Activated CD4-positive, alpha-beta T cell treated with anti-CD3 and anti-CD28 coated beads, Interleukin-2, amount 50 U/mL, for 4 hours (primary cell): ENCODE measurements around the gene PINK1.
"Not testable (repeated sequence)": the region's sequence is repeated elsewhere in the genome, so short reads cannot be mapped to it uniquely, and the experiment has no call there.

Source experiments
- DNase-seq, 2 experiments: peaks; one replicate each; pipeline ENCODE4 v3.0.0-alpha.2; 2020

The PINK1 gene

DNA sequence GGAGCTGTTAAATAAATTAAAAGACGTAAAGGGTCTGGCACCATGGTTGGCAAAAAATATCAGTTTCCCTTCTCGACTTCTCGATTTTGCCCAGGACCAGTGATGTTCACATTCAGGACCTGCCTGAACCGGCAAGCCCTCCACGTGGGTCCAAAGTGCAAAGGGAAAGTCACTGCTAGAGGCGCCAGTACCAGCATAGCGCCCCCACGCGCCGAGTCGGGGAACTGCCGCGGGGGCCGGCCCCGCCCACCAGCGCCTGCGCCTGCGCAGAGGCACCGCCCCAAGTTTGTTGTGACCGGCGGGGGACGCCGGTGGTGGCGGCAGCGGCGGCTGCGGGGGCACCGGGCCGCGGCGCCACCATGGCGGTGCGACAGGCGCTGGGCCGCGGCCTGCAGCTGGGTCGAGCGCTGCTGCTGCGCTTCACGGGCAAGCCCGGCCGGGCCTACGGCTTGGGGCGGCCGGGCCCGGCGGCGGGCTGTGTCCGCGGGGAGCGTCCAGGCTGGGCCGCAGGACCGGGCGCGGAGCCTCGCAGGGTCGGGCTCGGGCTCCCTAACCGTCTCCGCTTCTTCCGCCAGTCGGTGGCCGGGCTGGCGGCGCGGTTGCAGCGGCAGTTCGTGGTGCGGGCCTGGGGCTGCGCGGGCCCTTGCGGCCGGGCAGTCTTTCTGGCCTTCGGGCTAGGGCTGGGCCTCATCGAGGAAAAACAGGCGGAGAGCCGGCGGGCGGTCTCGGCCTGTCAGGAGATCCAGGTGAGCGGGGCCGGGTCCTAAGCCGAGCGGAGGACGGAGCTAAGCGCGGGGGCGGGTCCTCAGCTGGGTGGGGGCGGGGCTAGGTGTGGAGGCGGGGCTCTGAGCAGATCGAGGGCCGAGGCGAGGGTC is at the start of gene PINK1:
TSS of gene PINK1 (plus strand) at position 269 of the 875 bp plus-strand sequence. CDS start at position 360, 91 bp downstream.
- DNase-seq, result peak; percentile 74 to 77

DNA sequence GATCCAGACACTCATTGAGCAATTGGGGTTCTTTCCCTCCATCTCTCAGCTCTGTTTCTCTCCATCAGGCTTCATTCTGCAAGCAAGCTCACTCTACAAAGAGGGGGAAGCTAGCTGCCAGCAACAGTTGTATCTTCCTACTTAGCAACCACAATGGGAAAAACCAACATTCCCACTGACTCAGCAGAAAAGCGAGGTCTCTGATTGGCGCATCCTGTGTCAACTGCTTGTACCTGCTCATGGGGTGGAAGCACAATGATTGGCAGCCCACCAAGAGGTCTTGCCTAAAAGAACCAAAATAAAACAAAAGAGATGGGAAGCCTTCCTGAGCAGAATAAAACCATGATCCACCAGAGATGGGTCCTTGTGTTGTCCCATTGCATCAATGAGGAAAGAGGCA is 48.4 kb upstream of the PINK1 start:
- DNase-seq, result no peak

DNA sequence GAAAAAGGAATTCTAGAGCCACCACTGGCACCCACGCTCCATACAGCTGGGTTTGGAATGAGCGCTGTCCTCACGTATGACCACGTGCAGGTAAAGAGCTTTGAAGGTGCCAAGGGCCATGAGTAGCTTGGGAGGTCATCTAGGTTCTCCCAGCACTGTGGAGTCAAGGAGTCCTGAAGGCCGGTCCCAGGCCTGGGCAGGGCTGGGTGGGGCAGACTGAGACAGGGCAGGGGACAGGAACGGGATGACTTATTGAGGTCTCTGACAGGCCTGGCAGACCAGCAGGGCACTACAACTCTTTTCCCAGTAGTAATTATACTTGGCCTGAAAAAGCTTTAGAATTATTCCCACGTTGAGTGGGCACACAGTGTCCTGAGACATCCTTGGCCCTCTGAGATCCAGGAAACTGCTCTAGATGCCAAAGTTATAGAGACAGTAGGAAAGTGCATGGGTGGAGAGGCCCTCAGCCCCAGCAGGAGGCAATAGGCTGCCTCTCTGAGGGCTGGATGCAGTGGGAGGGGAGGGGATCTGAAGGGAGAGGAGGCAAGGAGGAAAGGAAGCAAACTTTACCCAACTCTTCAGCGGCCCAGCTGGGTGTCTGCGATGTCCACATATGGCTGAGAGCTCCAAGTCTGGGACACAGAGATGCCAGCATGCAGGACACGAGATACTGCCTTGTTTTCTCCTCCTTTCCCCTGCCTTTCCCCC is 46.2 kb upstream of the PINK1 start:
- no peak for DNase-seq

DNA sequence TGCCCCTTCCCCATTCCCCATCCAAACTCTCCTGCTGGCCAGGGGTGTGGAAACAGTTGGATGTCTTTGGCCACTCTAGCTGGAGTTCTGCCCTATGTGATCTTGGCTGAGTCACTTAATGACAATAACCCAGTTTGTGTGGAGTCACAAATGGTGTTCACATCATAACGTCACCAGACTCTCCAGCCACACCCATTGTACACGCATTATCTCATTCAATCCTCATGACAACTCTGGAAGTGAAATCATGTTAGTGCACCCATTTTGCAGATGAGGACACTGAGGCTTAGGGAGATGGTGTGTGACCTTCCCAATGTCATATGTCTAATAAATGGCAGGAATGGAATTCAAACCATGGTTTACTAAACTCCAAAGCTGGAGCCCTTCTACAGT is 45.6 kb upstream of the PINK1 start:
- DNase-seq, result no peak

DNA sequence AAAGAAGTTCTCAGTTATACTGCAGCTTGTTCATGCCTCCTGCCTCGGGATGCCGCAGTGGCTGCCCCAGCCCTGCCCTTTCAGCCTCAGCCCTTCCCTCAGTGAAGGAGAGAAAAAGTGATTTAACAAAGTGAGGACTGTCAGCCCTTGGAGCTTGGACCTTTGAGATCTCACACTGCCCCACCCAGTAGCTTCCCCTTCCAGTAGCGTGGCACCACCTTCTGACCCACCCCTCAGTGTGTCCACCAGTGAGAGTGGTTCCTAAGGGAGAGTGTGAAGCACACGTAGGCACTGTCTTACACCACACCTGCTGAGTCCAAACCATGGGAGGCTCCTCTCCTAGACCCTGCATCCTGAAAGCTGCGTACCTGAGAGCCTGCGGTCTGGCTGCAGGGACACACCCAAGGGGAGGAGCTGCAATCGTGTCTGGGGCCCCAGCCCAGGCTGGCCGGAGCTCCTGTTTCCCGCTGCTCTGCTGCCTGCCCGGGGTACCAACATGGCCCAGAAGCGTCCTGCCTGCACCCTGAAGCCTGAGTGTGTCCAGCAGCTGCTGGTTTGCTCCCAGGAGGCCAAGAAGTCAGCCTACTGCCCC is 44.5 kb upstream of the PINK1 start, which contains the start of gene CDA:
TSS of gene CDA (plus strand) at position 464 of the 592 bp plus-strand sequence. CDS start at position 497, 33 bp downstream.
- no peak for DNase-seq

DNA sequence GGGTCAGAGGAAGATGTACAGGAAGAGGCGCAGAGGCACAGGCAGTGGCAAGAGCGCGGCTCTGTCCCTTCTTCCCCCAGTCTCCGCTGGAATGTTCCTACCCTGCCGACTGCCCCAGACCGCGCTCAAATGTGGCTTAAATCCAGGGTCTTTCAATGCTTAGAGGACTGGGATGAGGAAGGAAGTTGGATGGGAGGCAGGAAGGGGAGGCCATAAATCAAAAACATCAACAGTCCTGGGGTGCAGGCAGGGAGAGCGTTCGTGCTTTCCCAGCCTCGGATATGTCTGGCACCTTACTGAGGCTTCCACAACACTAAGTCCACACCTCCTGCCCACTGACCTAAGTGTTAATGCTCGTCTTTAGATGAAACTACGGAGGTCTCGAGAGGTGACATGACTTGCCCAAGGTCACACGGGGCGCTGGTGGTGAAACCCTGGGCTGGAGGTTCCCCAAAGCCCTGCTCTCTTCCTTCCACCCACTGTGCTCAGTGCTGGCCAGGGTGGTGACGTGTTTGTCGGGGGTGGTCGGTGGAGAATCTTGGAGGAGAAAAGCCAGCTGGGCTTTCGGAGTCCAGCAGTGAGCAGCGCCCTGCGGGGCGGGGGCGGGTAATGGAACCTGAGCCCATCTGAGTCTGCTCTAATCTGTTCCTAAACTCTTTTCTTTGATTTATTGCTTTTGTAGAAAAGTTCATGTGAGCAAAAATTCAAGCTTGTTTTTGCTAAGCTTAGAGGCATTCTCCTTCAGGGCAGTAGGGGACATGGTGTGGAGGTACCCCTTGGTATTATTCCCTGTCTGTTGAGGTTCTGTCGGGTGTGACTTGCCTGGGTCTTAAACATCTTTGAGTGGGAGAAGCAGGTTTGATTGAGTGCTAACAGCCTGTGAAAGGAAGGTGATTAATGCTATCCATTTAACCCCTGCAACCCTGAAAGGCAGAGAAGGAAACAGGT is 43.7 kb upstream of the PINK1 start:
- no peak for DNase-seq

DNA sequence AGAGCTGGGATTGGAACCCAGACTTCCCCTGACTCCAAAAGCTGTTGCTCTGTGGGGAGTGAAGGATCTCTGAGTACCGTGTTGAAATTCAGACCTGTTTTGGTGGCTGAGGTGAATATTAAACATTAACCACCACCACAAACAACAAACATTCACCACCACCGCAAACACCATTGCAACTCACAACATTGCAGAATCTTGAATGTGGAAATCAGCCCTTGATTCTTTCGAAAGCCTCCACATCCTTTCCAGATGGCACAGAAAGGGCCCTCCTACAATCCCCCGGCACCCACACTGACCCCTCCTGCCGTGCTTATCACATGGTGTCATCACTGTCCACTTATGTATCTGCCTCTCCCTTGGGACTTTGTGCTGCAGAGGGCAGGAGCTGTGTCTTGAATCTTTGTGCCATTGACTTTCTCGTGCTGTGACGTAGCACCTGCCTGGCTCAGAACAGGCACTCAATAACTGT is 42.9 kb upstream of the PINK1 start:
- DNase-seq, result no peak

DNA sequence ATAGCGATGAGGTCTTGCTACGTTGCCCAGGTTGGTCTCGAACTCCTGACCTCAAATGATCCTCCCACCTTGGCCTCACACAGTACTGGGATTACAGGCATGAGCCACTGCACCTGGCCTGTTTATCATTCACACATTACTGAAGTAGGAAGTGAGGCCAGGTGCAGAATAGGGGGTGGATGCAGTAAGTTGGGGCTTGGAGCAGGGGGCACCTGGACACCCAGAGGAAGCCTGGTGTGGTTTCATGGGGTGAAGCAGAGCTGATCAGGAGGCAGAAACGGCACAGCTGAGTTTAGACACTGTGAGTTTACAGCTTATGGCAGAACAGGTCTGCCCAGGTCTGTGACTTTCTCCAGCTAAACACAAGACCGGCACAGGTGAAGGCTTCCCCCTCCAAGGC is 39.5 kb upstream of the PINK1 start:
- DNase-seq, result no peak

DNA sequence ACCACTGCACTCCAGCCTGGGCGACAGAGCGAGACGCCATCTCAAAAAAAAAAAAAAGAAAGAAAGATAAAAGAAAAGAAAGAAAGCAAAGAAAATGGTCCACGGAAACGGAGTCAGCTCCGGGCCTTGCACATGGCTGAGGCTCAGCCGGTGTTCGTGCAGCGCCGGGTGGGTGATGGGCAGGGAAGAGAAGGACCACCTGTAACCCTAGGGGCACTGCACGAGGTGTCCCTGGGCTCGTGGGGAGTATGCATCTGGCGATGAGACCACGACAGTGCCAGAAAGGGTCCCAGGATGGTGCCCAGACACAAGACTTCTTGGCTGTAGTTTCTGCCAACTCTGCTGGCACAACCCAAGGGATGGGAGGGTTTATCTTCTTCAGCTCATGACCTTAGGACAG is 38.5 kb upstream of the PINK1 start:
- DNase-seq, result no peak

DNA sequence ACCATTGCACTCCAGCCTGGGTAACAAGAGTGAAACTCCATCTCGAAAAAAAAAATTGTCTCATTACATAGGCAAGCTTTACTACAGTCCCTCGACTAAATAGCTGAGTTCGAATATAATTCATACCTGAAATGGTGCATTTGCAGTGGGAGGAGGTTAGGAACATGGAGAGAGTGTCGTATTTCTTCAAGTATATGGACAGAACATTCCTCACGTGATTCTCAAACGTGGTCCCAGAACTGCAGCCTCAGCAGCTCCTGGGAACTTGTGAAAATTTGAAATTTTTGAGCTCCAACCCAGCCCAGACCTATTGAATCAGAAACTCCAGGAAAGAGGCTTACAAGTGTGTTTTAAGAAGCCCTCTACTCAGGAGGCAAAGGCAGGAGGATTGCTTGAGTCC is 37.2 kb upstream of the PINK1 start:
- DNase-seq, result no peak

DNA sequence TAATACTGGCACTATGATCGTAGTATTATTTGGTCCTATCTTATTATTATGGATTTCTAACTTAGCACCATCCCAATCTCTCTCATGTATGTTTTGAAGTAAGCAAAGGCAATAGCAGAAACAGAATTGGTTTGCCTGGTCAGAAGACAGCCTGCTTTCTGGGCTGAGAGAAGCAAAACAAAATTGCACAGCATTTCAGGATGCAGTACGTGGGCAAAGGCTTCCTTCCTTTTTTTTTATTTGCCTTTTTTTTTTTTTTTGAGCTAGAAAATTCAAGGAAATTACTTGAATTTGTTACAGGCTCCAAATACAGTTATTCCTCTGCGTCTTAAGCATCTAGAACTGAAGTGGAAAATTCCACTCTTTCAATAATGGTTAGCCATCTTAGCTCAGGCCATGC is 35.6 kb upstream of the PINK1 start:
- no peak for DNase-seq

DNA sequence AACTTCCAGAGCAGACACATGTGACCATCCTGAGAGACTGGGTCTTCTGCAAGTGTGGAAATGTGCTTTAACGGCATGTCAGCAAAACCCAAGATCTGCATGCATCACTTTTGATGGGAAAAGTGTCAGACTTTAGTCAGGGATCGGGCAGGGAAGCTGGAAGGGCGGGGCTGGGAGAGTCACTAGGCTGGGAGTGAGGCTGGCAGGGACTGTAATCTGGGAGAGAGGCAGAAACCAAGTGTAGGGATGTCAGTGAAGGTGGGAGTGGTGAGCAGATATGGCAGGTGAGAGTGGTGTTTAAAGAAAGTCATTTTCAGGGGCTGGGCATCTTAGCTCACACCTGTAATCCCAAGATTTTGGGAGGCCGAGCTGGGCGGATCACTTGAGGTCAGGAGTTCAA is 33.1 kb upstream of the PINK1 start:
- DNase-seq, result no peak

DNA sequence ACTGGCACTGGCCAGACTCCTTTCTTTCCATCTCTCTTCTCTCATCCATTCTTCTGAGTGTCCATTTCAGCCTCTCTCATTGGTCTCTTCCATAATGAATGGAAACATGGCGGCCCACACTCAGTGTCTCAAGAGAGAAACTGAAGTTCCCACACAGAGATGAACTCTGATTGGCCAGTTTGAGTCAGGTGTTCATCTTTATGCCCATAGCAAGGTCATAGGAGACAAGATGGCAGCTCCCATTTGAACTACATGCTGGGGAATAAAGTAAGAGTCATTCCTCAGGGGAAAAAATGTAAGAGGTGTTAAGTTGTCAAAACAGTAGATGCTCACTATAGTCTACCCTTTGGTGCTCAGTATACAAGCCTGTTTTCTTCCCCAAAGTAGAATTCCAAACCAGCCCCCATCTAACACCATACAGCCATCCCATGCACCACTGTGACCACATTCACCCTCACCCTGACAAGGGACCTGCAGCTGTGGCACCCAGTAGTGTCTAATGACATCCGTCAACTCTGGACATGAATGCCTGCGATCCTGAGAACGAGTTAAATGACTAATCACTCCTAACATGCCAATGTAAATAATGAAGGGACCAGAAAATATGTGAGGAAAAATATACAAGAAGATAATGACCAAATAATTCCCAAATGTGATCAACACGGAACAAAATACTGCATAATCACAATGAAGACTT is 32.0 kb upstream of the PINK1 start:
- DNase-seq, result no peak

DNA sequence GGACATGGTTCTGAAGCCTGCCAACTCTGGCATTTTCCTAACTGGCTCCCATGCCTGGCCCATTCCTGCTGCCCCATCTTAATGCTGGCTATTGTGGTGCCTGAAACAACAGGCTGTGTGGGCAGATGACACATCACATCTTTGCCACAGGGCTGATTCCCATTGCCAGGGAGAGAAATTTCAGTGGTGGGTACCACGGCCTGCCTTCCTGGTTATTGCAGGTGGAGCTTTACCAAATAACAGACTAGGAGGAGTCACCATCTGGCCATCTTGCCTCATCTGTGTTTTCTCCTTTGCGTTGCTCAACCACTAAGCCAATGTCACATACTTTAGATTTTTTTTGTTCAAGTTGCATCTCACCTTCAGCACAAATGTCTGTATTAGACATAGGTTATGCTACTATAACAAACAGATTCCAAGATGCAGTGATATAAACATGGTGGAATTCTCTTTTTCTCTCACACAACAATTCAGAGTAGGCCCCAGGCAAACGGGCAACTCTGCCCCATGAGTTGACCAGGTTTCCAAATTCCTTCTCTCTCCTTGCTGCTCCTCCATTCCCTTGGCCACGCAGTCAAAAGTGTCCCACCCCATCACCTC is 30.3 kb upstream of the PINK1 start:
- DNase-seq, result no peak

DNA sequence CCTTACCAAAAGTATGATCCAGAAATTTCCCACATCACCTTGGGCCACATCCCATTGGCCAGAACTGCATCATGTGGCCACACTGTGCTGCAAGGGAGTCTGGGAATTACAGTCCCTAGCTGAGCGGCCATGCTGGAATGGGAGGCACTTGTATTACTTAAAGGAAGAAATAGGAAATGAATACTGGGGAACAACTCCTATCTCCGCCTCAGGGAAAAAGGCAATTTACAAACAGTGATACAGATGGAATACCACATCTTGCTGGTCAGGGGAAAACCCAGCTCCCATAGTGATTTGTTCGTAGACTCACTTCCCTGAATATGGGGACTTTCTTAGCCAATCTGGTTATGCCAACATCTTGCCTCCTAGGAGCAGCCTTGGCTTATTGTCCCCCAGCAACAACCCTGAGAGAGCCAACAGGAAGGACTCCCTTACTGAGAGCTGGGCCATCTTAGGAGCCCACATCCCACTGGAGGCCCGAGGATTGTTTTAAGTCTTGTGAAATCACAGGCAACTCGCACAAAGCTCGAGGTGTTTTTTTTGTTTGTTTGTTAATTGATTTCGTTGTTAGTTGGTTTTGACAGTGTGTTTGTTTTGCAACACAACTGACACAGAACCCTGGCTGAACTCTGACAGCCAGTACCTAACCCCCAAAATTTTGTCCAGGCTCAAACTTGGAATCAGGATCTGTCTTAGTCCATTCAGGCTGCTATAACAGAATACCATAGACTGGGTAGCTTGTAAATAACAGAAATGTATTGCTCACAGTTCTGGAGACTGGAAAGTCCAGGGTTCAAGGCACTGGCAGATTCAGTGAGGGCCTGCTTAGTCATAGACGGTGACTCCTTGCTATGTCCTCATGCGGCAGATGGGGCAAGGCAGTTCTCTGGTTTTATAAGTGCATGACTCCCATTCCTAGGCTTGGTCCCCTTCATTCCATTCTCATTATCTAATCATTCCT is 29.5 kb upstream of the PINK1 start:
- DNase-seq, result no peak

DNA sequence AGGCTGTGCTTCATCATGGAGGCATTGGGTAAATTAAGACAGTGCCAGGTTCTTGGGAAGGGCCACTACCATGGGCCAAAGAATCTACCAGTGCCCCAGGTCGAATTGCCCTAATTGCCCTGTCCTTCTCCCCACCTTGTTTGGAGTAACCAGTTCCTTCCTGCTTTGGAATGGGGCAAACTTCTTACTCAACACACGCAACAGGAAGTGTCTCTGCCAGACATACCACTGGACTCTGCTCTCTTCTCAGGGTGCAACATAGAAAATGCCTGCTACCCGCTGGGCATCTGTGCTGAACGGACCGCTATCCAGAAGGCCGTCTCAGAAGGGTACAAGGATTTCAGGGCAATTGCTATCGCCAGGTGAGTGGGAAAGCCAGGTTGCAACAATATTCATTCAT is 28.6 kb upstream of the PINK1 start:
- no peak for DNase-seq

DNA sequence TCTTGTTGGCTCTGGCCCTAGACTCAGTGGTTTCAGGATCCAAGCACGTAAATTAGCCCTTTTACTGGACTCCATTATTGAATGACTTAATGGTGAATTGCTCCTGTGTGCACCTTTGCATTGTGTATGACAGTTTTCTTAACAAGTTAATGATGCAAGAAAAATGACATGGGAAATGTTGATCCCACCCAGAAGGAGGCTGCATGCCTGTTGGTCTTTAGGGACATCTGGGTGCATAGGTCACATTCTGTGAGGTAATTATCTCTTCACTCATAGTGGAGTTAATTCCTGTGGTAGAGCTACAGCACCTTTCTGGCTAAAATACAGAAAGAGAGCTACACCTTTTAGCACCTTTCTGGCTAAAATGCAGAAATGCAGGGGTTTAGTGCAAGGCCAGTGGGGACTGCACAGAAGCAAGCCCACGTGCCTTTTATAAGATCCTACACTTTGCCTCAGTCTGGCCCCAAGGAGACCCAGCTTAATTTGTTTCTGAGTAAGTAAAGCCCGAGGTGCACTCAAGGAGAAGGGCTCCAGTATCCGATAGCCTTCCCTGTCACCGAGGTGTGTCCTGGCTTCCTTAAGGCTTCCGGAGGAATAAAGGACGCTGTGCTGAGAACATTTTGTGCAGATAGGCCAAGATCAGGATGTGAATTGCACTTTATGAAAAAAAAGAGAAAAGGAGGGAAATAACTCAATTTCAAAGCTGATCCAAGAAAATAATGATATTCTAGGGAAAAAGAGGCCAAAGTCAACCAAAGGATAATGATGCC is 26.3 kb upstream of the PINK1 start:
- DNase-seq, result not testable (repeated sequence)

DNA sequence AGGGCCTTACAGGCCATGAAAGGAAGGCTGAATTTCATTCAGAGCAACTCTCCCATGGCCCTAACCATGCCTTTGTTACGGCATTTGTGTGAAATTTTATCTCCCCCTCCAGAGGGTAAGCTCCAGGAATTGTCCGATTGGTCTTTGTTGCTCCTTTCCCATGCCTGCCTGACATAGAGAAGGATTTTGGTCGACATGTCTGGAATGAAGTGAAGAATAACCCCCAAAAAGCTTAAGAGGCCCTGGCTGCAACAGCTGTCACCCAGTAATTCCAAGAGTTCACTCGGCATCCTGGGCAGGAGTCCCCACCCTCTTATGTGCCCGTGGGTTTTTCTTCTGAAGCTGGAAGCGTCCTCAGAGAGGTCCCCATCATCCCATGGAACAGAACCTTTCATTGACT is 23.7 kb upstream of the PINK1 start:
- DNase-seq, result no peak

DNA sequence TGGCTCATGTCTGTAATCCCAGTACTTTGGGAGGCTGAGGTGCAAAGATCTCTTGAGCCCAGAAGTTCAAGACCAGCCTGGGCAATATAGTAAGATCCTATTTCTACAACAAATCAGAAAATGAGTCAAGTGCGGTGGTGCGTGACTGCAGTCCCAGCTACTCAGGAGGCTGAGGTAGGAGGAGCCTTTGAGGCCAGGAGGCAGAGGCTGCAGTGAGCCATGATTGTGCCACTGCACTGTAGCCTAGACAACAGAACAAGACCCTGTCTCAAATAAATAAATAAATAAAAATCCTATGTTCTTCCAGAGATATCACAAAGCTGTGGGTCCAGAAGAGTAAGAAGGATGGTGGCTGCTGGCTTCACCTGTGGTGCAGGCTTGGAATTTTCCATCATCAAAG is 22.3 kb upstream of the PINK1 start:
- DNase-seq, result no peak
